Testis (tissue), 3 donors: ENCODE data around the gene TMEM203. TPM values are rescaled to one million over a fixed set of nuclear protein-coding genes. Genes with fewer than 3 reads are reported as not detected.

Experiments
- DNase-seq: peaks from one replicate; pipeline ENCODE4 v3.0.0-alpha.2; 2019
- H3K27ac ChIP-seq, 2 donors: fragments of 200-600 bp; sonication (generic); one replicate each; pipeline ENCODE4 v1.5.1; 2019
- H3K27me3 ChIP-seq: fragments of 200-600 bp; sonication (generic); one replicate; pipeline ENCODE4 v1.5.1; 2019
- H3K36me3 ChIP-seq: fragments of 200-600 bp; sonication (generic); one replicate; pipeline ENCODE4 v1.5.1; 2017; ENCODE audit warnings: low read depth; ENCODE audit errors: missing control alignments
- H3K4me1 ChIP-seq: fragments of 200-600 bp; sonication (generic); one replicate; pipeline ENCODE4 v1.5.1; 2019
- H3K4me3 ChIP-seq, 2 donors: fragments of 200-600 bp; sonication (generic); one replicate each; pipeline ENCODE4 v1.5.1; 2017 to 2019
- H3K9me3 ChIP-seq: fragments of 200-600 bp; sonication (generic); one replicate; pipeline ENCODE4 v1.5.1; 2017
- POLR2A ChIP-seq: fragments of 450-650 bp; IDR thresholded peaks from one replicate; pipeline ENCODE4 v1.6.1; 2017; ENCODE audit warnings: antibody characterized with exemption, mild to moderate bottlenecking, moderate library complexity
- WGBS, 2 donors: methylation state at CpG; one replicate each; pipeline ENCODE4 v1.1.5; 2018; 5-methylcytosine and 5-hydroxymethylcytosine counted together
- intact Hi-C: fragments of 100-400 bp; cut with DNase I; formaldehyde crosslinking; loops from one replicate; pipeline ENCODE4 v1.15.1; 2023; ENCODE audit warnings: low total_unique reads
- polyA plus RNA-seq: library from polyadenylated mRNA; stranded (reverse); fragments of 350-450 nt; fragmentation: Illumina TruSeq; extraction: RNeasy Lipid Tissue Mini Kit (QIAGEN cat#74804); gene quantifications from one replicate; pipeline ENCODE4 v1.2.3, GENCODE V29; 2014; ENCODE audit warnings: low read depth, low replicate concordance; ENCODE audit not compliant: insufficient read depth
- total RNA-seq, 2 donors: library from RNA; depleted of rRNA; stranded (reverse); fragments of >200 nt; gene quantifications; one replicate each; pipeline ENCODE4 v1.2.3, GENCODE V29; 2016
- TF ChIP-seq, protein P1 (sequence below), 3 experiments: fragments of 450-650 bp in 2 of 3; fragments of 200-600 bp in 1 of 3; sonication (generic) in 1 of 3; IDR thresholded peaks; one replicate each; pipeline ENCODE4 v1.5.1; 2016 to 2019; ENCODE audit warnings: antibody characterized with exemption in 3 of 3, mild to moderate bottlenecking in 2 of 3, moderate library complexity in 1 of 3

TMEM203 gene
- total and polyA plus RNA-seq, 3 donors from 2014 or later = 36.3 to 51.2 (median 48.0) TPM

DNA sequence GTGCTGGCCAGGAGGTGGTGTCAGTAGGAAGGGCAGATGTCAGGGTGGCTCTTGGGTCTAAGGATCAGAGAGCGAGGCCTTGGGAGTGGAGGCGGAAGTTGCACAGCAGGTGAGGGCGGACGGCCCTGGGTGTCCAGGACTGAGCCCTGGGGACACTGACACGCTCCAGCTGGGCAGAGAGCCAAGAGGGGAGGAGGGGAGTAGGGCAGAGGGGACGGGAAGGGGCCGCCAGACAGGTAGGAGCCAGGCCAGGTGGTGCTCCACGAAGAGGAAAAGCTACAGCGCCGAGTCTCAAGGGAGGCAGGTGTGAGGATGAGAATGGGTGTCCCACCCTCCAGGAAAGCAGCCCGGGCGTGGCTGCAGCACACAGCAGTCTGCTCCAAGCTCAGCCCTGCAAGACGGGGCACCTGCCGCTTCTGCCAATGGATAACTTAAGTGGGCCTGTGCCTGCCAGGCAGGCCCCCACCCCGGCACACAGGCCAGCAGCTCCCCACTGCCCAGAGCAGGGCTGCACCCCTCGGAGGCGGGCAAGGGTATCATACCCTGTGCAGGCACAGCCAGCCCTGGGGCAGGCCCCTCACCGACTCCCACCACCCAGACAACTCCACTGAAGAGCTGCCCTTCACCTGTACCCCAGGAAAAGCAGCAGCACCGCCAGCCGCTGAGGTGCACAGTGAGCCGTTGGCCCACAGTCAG, 9.8 kb downstream of the TMEM203 start:
- no peak overlapping the region for H3K4me3 ChIP-seq
- intact Hi-C loops = no loop called here
- no peaks in the 10 kb centered on the region for H3K36me3 ChIP-seq
- no peak overlapping the region for H3K27ac ChIP-seq
- H3K4me1 ChIP-seq = peaks cover 24% of the 10 kb centered on the region
- WGBS, 2 donors = 85 to 88% methylated on average over 19 to 21 of the region's 21 CpGs
- H3K9me3 ChIP-seq = no peaks in the 10 kb centered on the region
- DNase-seq = no peak
- H3K27me3 ChIP-seq = no peaks in the 10 kb centered on the region
- no peak for TF ChIP-seq POLR2A
- TF ChIP-seq, protein P1, sequence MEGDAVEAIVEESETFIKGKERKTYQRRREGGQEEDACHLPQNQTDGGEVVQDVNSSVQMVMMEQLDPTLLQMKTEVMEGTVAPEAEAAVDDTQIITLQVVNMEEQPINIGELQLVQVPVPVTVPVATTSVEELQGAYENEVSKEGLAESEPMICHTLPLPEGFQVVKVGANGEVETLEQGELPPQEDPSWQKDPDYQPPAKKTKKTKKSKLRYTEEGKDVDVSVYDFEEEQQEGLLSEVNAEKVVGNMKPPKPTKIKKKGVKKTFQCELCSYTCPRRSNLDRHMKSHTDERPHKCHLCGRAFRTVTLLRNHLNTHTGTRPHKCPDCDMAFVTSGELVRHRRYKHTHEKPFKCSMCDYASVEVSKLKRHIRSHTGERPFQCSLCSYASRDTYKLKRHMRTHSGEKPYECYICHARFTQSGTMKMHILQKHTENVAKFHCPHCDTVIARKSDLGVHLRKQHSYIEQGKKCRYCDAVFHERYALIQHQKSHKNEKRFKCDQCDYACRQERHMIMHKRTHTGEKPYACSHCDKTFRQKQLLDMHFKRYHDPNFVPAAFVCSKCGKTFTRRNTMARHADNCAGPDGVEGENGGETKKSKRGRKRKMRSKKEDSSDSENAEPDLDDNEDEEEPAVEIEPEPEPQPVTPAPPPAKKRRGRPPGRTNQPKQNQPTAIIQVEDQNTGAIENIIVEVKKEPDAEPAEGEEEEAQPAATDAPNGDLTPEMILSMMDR (IDR thresholded peaks at IDR 0.05) = no peak

DNA sequence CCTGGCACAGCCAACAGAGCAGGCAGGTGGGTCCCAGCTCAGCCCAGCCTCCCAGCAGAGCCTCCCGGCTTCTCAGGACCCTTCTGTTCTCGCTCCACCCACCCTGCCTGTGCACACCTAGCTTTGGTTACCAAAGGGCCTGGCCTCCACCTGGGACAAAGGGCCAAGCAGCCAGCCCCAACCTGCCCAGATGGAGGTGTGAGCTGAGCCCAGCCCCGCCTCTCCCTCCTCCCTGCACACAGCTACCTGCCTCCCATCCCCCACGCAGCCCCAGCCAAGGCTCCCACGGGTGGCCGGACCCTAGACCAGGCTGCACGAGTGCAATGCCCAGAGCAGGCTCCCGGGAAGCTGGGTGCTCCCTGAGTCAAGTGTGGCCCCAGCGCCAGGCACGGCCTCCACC, 10.5 kb downstream of the TMEM203 start:
- H3K27me3 ChIP-seq = no peaks in the 10 kb centered on the region
- no peaks in the 10 kb centered on the region for H3K9me3 ChIP-seq
- 70 to 89% methylated on average over 6 to 10 of the region's 10 CpGs for WGBS, 2 donors
- no peaks in the 10 kb centered on the region for H3K36me3 ChIP-seq
- TF ChIP-seq, protein P1 (IDR thresholded peaks at IDR 0.05) = no peak
- TF ChIP-seq POLR2A = no peak
- peaks cover 26% of the 10 kb centered on the region for H3K4me1 ChIP-seq
- no peak overlapping the region for H3K4me3 ChIP-seq
- DNase-seq = no peak
- intact Hi-C loops = no loop called here
- no peak overlapping the region for H3K27ac ChIP-seq

DNA sequence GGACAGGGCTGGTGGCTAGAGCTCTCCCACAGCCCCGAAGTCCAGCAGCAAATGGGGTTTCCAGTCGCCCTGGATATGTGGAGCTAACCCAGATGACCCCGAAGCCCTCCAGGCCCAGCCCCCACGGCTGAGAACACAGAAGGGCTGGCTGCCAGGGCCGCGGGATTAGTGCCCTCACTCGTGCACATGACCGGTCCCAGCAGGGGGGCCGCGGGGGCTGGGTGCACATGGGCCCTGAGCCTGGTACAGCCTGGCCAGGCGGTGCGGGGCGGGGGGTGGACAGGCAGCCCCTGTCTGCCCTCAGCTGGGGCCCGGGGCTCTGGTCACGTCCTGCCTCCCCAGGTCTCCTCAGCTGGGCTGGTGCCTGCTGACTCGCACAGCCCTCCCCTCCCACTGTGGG, 11.1 kb downstream of the TMEM203 start:
- Histone ChIP-seq H3K36me3 (no peaks in the 10 kb centered on the region), H3K4me3 (no peak overlapping the region), H3K9me3 (no peaks in the 10 kb centered on the region), H3K4me1 (peaks cover 27% of the 10 kb centered on the region), H3K27ac (no peak overlapping the region), H3K27me3 (no peaks in the 10 kb centered on the region)
- no peak for TF ChIP-seq POLR2A
- TF ChIP-seq, protein P1 (IDR thresholded peaks at IDR 0.05) = no peak
- no peak for DNase-seq
- intact Hi-C loops = no loop called here
- 63 to 68% methylated on average over 5 to 11 of the region's 16 CpGs for WGBS, 2 donors

DNA sequence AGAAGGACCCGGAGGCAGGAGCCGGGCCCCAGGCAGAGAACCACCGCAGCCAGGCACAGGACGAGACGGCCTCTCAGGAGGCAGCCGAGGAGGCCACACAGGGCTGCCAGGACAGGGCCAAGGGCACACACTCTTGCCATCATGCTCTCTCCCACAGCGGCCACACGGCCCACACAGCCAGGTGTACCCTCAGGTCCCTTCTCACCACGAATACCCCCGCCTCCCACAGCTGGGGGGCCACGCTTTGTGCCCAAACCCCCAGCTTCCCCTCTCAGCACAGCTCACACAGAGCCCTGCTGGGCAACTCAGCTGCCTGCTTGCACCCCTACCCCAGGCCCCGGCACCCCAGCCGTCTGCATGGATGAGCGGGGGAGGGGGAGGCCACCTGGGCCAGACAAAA, 11.7 kb downstream of the TMEM203 start:
- intact Hi-C loops = no loop called here
- Histone ChIP-seq H3K27me3 (no peaks in the 10 kb centered on the region), H3K36me3 (no peaks in the 10 kb centered on the region), H3K4me1 (peaks cover 23% of the 10 kb centered on the region), H3K27ac (no peak overlapping the region), H3K9me3 (no peaks in the 10 kb centered on the region), H3K4me3 (no peak overlapping the region)
- no peak for TF ChIP-seq POLR2A
- TF ChIP-seq, protein P1 (IDR thresholded peaks at IDR 0.05) = no peak
- 85% methylated on average over 9 to 14 of the region's 14 CpGs for WGBS, 2 donors
- DNase-seq = no peak

DNA sequence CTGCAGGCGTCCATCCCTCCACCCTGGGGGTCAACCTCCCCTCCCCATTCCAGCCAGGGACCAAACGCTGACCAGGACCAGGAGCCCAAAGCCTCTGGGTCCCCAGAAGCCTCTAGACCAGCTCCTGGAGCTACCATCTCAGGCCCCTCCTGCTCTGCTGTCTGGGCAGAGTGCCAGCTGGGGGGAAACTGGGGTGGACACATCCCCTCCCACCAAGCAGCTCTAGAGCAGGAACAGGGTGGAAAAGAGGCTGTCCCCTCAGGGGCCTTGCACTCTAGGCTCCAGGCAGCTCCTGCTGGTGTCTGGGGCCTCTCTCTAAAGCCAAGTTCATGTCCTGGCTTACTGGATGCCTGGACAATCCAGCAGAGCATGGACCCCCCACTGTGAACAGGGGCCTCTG, 12.6 kb downstream of the TMEM203 start:
- no peak for DNase-seq
- intact Hi-C loops = no loop called here
- no peaks in the 10 kb centered on the region for H3K9me3 ChIP-seq
- peaks cover 14% of the 10 kb centered on the region for H3K4me1 ChIP-seq
- WGBS, 2 donors = 80 to 88% methylated on average over 2 of the region's 2 CpGs
- TF ChIP-seq, protein P1 (IDR thresholded peaks at IDR 0.05) = no peak
- TF ChIP-seq POLR2A = no peak
- H3K27me3 ChIP-seq = no peaks in the 10 kb centered on the region
- no peak overlapping the region for H3K27ac ChIP-seq
- H3K4me3 ChIP-seq = no peak overlapping the region
- H3K36me3 ChIP-seq = no peaks in the 10 kb centered on the region
